Astrocyte (in vitro differentiated cells and primary cell): ENCODE results near the gene PAFAH1B1. TPM values are rescaled to one million over a fixed set of nuclear protein-coding genes. Genes with fewer than 3 reads are reported as not detected.
A peak's percentile ranks its signal among the peaks of the same experiment; 100 is the strongest.

Source experiments
- DNase-seq: peaks from one replicate; pipeline ENCODE4 v3.0.0-alpha.2; 2010; ENCODE audit warnings: low read depth
- FAIRE-seq: peaks from 2 replicates; lab custom pipeline; 2011; peaks lifted over from hg19 to GRCh38; lab: Jason Lieb, UNC
- H2AFZ ChIP-seq: 2 replicates; pipeline ENCODE4 v1.6.0; 2012; ENCODE audit warnings: low read depth, low read length, inconsistent platforms
- H3K27ac ChIP-seq: 2 replicates; pipeline ENCODE4 v1.5.1; 2011; ENCODE audit warnings: low read depth, low read length, inconsistent platforms
- H3K27me3 ChIP-seq: 2 replicates; pipeline ENCODE4 v1.6.0; 2011; ENCODE audit warnings: low read length, inconsistent platforms; ENCODE audit not compliant: insufficient read depth
- H3K36me3 ChIP-seq: 2 replicates; pipeline ENCODE4 v1.5.1; 2011; ENCODE audit warnings: low read length, inconsistent platforms; ENCODE audit not compliant: insufficient read depth
- H3K4me1 ChIP-seq: 2 replicates; pipeline ENCODE4 v1.5.1; 2011; ENCODE audit warnings: low read length, inconsistent platforms; ENCODE audit not compliant: insufficient read depth
- H3K4me2 ChIP-seq: 2 replicates; pipeline ENCODE4 v1.6.0; 2012; ENCODE audit warnings: low read length, inconsistent platforms
- H3K4me3 ChIP-seq: 2 replicates; pipeline ENCODE4 v1.5.1; 2011; ENCODE audit warnings: low read depth, mild to moderate bottlenecking, low read length, inconsistent platforms; ENCODE audit not compliant: insufficient read depth
- H3K79me2 ChIP-seq: 2 replicates; pipeline ENCODE4 v1.6.0; 2012; ENCODE audit warnings: mild to moderate bottlenecking, low read length, inconsistent platforms; ENCODE audit not compliant: insufficient read depth
- H3K9ac ChIP-seq: 2 replicates; pipeline ENCODE4 v1.6.0; 2012; ENCODE audit warnings: mild to moderate bottlenecking, low read length, inconsistent platforms
- H3K9me3 ChIP-seq: 2 replicates; pipeline ENCODE4 v1.5.1; 2012; ENCODE audit warnings: low read depth, mild to moderate bottlenecking, low read length, inconsistent platforms; ENCODE audit not compliant: insufficient read depth
- H4K20me1 ChIP-seq: 2 replicates; pipeline ENCODE4 v1.6.0; 2012; ENCODE audit warnings: low read length, inconsistent platforms; ENCODE audit not compliant: insufficient read depth
- H3K27ac Mint-ChIP-seq: one replicate; pipeline ENCODE4 v1.8.0; 2021; ENCODE audit warnings: mild to moderate bottlenecking, mixed read lengths; ENCODE audit not compliant: unreplicated experiment
- H3K27me3 Mint-ChIP-seq: one replicate; pipeline ENCODE4 v1.8.0; 2021; ENCODE audit warnings: low read depth, mixed read lengths; ENCODE audit not compliant: unreplicated experiment
- H3K36me3 Mint-ChIP-seq: one replicate; pipeline ENCODE4 v1.8.0; 2021; ENCODE audit warnings: low read depth, mixed read lengths; ENCODE audit not compliant: unreplicated experiment
- H3K4me1 Mint-ChIP-seq: one replicate; pipeline ENCODE4 v1.8.0; 2021; ENCODE audit warnings: low read depth, mixed read lengths; ENCODE audit not compliant: unreplicated experiment
- H3K4me3 Mint-ChIP-seq: one replicate; pipeline ENCODE4 v1.8.0; 2021; ENCODE audit warnings: mild to moderate bottlenecking, moderate library complexity, mixed read lengths; ENCODE audit not compliant: unreplicated experiment
- H3K9me3 Mint-ChIP-seq: one replicate; pipeline ENCODE4 v1.8.0; 2021; ENCODE audit warnings: mild to moderate bottlenecking, mixed read lengths; ENCODE audit not compliant: unreplicated experiment
- EZH2 ChIP-seq: IDR thresholded peaks from 2 replicates; pipeline ENCODE4 v1.6.1; 2012; ENCODE audit warnings: mild to moderate bottlenecking, low read length, inconsistent platforms; ENCODE audit not compliant: insufficient read depth
- total RNA-seq: library from RNA; stranded (reverse); gene quantifications from 2 replicates; pipeline ENCODE4 v1.2.1, GENCODE V29; 2021
- TF ChIP-seq, protein P1 (sequence below): IDR thresholded peaks from 2 replicates; pipeline ENCODE4 v1.5.1; 2011; ENCODE audit warnings: low read depth, mild to moderate bottlenecking, inconsistent platforms, low read length, moderate library complexity; ENCODE audit not compliant: insufficient read depth

The PAFAH1B1 gene
- total RNA-seq, 1 donor from 2014 or later = 195 TPM

DNA sequence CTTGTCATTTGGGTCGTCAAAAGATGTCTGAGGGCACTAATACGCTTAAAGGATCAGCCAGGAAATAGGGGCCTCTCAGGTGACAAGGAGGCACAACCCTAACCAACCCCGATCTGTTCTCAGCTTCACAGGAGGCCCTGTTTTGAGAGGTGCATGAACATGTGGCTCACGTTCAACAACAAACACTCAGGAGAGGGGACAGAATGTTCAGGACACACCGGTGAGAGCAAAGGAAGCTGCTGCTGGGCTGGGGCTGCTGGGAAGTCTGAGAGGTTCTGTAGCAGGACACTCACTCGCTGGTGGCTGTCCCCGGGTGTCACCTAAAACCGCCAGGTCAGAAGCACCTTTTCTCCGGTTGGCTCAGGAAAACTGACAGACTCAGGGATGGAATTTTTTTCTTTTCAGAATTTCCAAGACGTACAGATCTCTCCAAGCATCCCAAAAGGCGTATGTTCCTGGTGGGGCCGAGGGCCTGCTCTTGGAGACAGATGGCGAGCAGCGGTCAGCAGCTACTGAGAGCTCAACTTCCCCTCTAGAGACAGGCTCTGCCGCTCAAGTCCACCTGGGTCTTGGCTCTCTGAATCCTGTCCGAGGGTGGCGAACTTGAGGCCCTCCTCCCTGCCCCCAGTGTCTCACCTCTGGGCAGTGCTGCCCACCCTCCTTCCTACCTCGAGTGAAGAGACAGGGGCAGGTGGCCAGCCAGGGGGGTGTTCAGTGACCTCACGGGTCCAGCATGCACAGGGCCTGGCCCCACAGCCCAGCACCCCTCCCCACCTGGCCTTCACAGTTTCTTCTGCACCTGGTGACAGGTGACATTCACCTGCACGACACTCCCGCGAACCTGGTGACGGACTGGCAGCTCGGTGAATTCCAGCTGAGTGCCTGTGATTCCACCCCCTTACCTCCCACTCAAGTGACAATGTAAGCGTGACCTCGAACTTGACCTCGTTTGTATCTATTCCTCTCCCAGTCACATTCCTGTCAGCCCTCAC, 95.2 kb downstream of the PAFAH1B1 start:
- no peak for DNase-seq
- TF ChIP-seq, protein P1, sequence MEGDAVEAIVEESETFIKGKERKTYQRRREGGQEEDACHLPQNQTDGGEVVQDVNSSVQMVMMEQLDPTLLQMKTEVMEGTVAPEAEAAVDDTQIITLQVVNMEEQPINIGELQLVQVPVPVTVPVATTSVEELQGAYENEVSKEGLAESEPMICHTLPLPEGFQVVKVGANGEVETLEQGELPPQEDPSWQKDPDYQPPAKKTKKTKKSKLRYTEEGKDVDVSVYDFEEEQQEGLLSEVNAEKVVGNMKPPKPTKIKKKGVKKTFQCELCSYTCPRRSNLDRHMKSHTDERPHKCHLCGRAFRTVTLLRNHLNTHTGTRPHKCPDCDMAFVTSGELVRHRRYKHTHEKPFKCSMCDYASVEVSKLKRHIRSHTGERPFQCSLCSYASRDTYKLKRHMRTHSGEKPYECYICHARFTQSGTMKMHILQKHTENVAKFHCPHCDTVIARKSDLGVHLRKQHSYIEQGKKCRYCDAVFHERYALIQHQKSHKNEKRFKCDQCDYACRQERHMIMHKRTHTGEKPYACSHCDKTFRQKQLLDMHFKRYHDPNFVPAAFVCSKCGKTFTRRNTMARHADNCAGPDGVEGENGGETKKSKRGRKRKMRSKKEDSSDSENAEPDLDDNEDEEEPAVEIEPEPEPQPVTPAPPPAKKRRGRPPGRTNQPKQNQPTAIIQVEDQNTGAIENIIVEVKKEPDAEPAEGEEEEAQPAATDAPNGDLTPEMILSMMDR = no peak
- TF ChIP-seq EZH2 = no peak
- Histone ChIP-seq H3K27ac (no peak overlapping the region), H4K20me1 (peaks cover 38% of the 10 kb centered on the region), H3K27me3 (no peaks in the 10 kb centered on the region), H2AFZ (no peak overlapping the region), H3K79me2 (no peaks in the 10 kb centered on the region), H3K9me3 (no peaks in the 10 kb centered on the region), H3K4me3 (no peak overlapping the region), H3K4me2 (no peak overlapping the region), H3K36me3 (peaks cover 8% of the 10 kb centered on the region), H3K4me1 (peaks cover 7% of the 10 kb centered on the region), H3K9ac (no peak overlapping the region)
- peak overlapping the region; percentile 80 for H3K27ac Mint-ChIP-seq
- no peaks in the 10 kb centered on the region for H3K9me3 Mint-ChIP-seq
- H3K4me3 Mint-ChIP-seq = no peak overlapping the region
- H3K27me3 Mint-ChIP-seq = no peaks in the 10 kb centered on the region
- peaks cover 18% of the 10 kb centered on the region for H3K4me1 Mint-ChIP-seq
- FAIRE-seq = no peak
- peaks cover 9% of the 10 kb centered on the region for H3K36me3 Mint-ChIP-seq

DNA sequence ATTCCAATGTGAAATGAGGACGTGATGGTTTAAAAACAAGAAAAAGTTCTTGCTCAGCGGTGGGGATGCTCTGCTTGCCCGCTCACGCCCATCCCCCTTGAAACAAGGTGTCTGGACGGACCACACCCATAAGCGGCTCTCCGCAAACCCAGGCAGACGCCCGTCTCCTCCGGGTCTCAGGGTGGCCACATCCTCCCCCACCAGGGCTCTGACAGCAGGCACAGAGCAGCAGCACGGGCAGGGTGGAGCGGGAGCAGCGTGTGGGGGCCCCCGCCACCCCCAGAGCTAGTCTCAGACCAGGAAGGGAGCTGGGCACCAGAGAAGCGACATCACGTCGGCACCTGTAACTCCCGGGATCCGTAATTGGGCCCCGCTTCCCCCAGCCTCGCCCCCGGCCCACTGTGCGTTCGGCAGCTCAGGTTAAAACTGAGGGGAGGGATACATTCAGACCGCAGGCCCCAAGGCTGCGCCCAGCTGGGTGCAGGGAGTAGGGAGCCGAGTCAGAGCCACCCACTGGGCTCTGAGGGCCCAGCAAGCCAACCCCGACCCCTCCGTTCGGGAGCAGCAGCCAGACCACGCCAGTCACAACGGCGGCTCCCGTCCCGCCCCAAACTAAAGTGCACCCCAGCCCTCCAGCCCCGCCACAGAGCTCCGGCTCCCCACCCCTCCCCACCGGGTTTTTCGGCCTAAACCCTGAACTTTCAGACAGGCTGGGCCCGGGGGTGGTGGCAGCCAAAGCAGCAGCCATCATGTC, 96.1 kb downstream of the PAFAH1B1 start:
- Histone ChIP-seq H3K9me3 (no peaks in the 10 kb centered on the region), H3K4me2 (no peak overlapping the region), H3K27me3 (no peaks in the 10 kb centered on the region), H3K4me1 (peaks cover 7% of the 10 kb centered on the region), H3K27ac (no peak overlapping the region), H4K20me1 (peaks cover 30% of the 10 kb centered on the region), H3K4me3 (no peak overlapping the region), H3K9ac (no peak overlapping the region), H3K79me2 (no peaks in the 10 kb centered on the region), H3K36me3 (no peaks in the 10 kb centered on the region), H2AFZ (no peak overlapping the region)
- Mint-ChIP-seq H3K36me3 (peaks cover 7% of the 10 kb centered on the region), H3K27me3 (no peaks in the 10 kb centered on the region), H3K4me1 (peaks cover 18% of the 10 kb centered on the region), H3K4me3 (no peak overlapping the region), H3K27ac (peak overlapping the region; percentile 80), H3K9me3 (no peaks in the 10 kb centered on the region)
- TF ChIP-seq, protein P1 = no peak
- no peak for TF ChIP-seq EZH2
- FAIRE-seq (no peak), DNase-seq (no peak)
